ENCODE results near the gene RAB28.

RAB28 gene

GRCh38 chr4:13367691-13368090, 116.4 kb downstream of the RAB28 start:
- TF ChIP-seq EZH2phosphoT487 (IDR thresholded peaks at IDR 0.05; ENCODE audit: borderline replicate concordance), result no peak
- TF ChIP-seq CTCF (conservative IDR thresholded peaks at IDR 0.05; ENCODE audit: low read length), result no peak
- no peaks in the 10 kb centered on the region for H3K4me1 ChIP-seq (ENCODE audit: insufficient read depth, low read length, poor library complexity, severe bottlenecking)
- no peaks in the 10 kb centered on the region for H3F3A ChIP-seq (ENCODE audit: low read depth)
- no peaks in the 10 kb centered on the region for H3K79me2 ChIP-seq (ENCODE audit: insufficient read depth, low read length)
- H3K36me3 ChIP-seq (ENCODE audit: insufficient read depth, low read length), result peaks cover 4% of the 10 kb centered on the region; the same call in 1 of the 2 replicates
- no peak overlapping the region for H3K4me3 ChIP-seq (ENCODE audit: low read length, poor library complexity, severe bottlenecking)
- H3K4me2 ChIP-seq (ENCODE audit: low read depth, low read length, poor library complexity, severe bottlenecking), result no peak overlapping the region
- no peaks in the 10 kb centered on the region for H3K9me2 ChIP-seq (replicated peaks; ENCODE audit: low read depth, low read length)
- no peak overlapping the region for H3K9ac ChIP-seq (ENCODE audit: low read depth, low read length, poor library complexity, severe bottlenecking)
- no peaks in the 10 kb centered on the region for H4K20me1 ChIP-seq (ENCODE audit: insufficient read depth, low read length, poor library complexity, severe bottlenecking)
- no peak overlapping the region for H2AFZ ChIP-seq (ENCODE audit: low read length)
- no peaks in the 10 kb centered on the region for H3K27me3 ChIP-seq (ENCODE audit: insufficient read depth, low read length, poor library complexity, severe bottlenecking)
- H3K9me3 ChIP-seq (ENCODE audit: insufficient read depth, low read depth, low read length), result no peaks in the 10 kb centered on the region

GRCh38 chr4:13367244-13367643, 116.9 kb downstream of the RAB28 start:
- H3K4me1 ChIP-seq (ENCODE audit: insufficient read depth, low read length, poor library complexity, severe bottlenecking), result no peaks in the 10 kb centered on the region
- no peak overlapping the region for H3K4me2 ChIP-seq (ENCODE audit: low read depth, low read length, poor library complexity, severe bottlenecking)
- H4K20me1 ChIP-seq (ENCODE audit: insufficient read depth, low read length, poor library complexity, severe bottlenecking), result no peaks in the 10 kb centered on the region
- H3K4me3 ChIP-seq (ENCODE audit: low read length, poor library complexity, severe bottlenecking), result no peak overlapping the region
- H3K79me2 ChIP-seq (ENCODE audit: insufficient read depth, low read length), result no peaks in the 10 kb centered on the region
- H3K36me3 ChIP-seq (ENCODE audit: insufficient read depth, low read length), result peaks cover 4% of the 10 kb centered on the region; the same call in 1 of the 2 replicates
- no peaks in the 10 kb centered on the region for H3F3A ChIP-seq (ENCODE audit: low read depth)
- no peaks in the 10 kb centered on the region for H3K9me3 ChIP-seq (ENCODE audit: insufficient read depth, low read depth, low read length)
- TF ChIP-seq CTCF (conservative IDR thresholded peaks at IDR 0.05; ENCODE audit: low read length) (no peak), EZH2phosphoT487 (IDR thresholded peaks at IDR 0.05; ENCODE audit: borderline replicate concordance) (no peak)
- no peaks in the 10 kb centered on the region for H3K9me2 ChIP-seq (replicated peaks; ENCODE audit: low read depth, low read length)
- H3K27me3 ChIP-seq (ENCODE audit: insufficient read depth, low read length, poor library complexity, severe bottlenecking), result no peaks in the 10 kb centered on the region
- no peak overlapping the region for H3K9ac ChIP-seq (ENCODE audit: low read depth, low read length, poor library complexity, severe bottlenecking)
- no peak overlapping the region for H2AFZ ChIP-seq (ENCODE audit: low read length)

GRCh38 chr4:13365195-13365594, 118.9 kb downstream of the RAB28 start:
- Histone ChIP-seq H3K9me2 (replicated peaks; ENCODE audit: low read depth, low read length) (no peaks in the 10 kb centered on the region), H3F3A (ENCODE audit: low read depth) (no peaks in the 10 kb centered on the region), H3K4me2 (ENCODE audit: low read depth, low read length, poor library complexity, severe bottlenecking) (no peak overlapping the region), H3K4me1 (ENCODE audit: insufficient read depth, low read length, poor library complexity, severe bottlenecking) (no peaks in the 10 kb centered on the region), H3K79me2 (ENCODE audit: insufficient read depth, low read length) (no peaks in the 10 kb centered on the region), H3K9me3 (ENCODE audit: insufficient read depth, low read depth, low read length) (no peaks in the 10 kb centered on the region), H4K20me1 (ENCODE audit: insufficient read depth, low read length, poor library complexity, severe bottlenecking) (no peaks in the 10 kb centered on the region), H3K4me3 (ENCODE audit: low read length, poor library complexity, severe bottlenecking) (no peak overlapping the region), H3K27me3 (ENCODE audit: insufficient read depth, low read length, poor library complexity, severe bottlenecking) (no peaks in the 10 kb centered on the region), H2AFZ (ENCODE audit: low read length) (no peak overlapping the region), H3K9ac (ENCODE audit: low read depth, low read length, poor library complexity, severe bottlenecking) (no peak overlapping the region), H3K36me3 (ENCODE audit: insufficient read depth, low read length) (peaks cover 4% of the 10 kb centered on the region; the same call in 1 of the 2 replicates)
- TF ChIP-seq EZH2phosphoT487 (IDR thresholded peaks at IDR 0.05; ENCODE audit: borderline replicate concordance) (no peak), CTCF (conservative IDR thresholded peaks at IDR 0.05; ENCODE audit: low read length) (no peak)

Data from Loucy (cell line).